Activated CD4-positive, alpha-beta T cell treated with anti-CD3 and anti-CD28 coated beads, Interleukin-2, amount 50 U/mL, for 24 hours (primary cell): ENCODE measurements around the gene TM2D3.
"Not testable (repeated sequence)": the region's sequence is repeated elsewhere in the genome, so short reads cannot be mapped to it uniquely, and the experiment has no call there.

Experiments
- DNase-seq, 2 donors: peaks; one replicate each; pipeline ENCODE4 v3.0.0-alpha.2; 2020; ENCODE audit warnings: low read depth in 1 of 2, low spot score in 1 of 2

The TM2D3 gene

DNA sequence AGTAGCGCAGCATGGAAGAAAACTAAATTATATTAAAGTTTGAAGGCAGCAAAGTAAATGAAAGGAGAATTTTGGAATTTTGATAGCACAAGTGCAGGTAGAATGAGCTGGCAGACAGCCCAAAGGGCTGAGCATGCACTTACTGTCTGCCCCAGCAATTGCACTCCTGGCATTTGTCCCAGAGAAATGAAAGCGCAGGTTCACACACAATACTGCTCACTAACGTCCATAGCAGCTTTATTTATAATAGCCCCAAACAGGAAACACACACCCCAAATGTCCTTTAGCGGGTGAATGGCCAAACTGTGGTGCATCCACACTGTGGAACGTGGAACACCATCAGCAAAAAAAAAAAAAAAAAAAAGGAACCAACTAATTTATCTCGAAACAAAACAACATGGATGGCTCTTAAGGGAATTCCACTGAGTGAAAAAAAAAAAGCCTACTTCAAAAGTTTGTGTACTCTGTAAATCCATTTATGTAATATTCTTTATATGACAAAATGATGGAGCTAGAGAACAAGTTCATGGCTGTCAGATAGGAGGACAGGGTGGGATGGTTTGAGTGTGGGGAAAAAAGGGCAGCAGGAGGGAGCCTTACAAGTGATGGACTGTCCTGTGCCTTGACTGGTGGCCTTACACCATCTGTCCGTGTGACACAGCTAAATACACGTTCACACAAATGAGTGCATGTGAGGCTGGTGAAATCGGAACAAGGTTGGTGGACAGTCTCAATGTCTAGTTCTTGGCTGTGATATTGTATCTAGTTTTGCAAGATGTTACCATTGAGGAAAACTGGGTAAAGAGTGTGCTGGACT, 6.0 kb upstream of the TM2D3 start:
- no peak for DNase-seq

DNA sequence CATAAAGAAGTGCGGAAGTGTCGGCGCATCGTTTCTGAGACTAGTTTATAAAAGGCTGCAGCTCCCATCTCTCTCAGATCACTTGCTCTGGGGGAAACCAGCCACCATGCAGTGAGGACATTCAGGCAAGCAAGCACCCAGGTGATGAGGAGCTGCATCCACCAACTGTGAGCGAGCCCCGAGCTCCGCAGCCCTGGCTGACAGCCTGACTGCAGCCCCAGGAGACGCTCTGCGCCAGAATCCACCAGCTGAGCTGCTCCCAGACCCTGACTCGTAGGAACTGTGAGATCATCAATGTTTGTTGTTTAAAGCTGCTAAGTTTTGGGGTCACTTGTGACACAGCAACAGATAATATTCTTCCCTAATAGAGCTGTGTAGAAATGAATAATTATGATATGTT, 5.0 kb upstream of the TM2D3 start:
- DNase-seq, result no peak

DNA sequence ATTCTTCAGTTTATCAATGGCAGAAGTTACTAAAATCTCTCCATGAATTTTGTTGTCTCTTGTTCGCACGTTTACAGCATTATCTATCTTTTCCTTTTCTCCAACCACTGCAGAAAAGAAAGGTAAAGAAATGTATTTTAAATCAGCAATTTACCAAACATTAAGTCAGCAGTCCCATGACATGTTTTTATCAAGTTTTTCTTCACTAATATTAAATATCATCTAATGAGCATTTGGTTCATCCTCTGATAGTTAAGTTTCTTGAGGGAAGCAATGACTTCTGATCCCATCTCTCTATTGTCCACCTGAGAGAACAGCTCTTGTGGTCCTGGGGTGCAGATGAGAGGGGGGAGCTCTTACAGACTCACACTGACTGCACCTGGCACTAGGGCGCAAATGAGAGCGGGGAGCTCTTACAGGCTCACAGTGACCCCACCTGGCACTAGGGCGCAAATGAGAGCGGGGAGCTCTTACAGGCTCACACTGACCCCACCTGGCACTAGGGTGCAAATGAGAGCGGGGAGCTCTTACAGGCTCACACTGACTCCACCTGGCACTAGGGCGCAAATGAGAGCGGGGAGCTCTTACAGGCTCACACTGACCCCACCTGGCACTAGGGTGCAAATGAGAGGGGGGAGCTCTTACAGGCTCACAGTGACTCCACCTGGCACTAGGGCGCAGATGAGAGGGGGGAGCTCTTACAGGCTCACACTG, 2.6 kb upstream of the TM2D3 start:
- DNase-seq, result not testable (repeated sequence)

DNA sequence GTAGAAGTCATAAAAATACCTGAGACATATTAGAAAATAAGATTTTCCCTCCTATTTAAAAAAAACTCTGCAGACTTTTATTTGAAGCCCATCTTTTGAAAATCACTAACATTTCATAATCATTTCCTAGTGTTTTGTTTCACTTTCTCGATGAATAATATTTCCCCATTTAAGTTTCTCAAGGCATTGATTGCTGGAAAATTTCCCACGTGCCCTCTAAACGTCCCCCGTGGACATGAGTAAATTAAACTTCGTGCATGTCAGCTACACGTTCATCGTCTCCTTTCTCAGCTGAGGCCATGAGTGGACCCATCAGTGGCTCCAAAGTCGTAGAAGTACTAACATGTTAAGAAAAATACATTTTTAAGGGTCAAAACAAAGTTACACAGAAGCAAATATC, 2.0 kb upstream of the TM2D3 start:
- DNase-seq, result no peak

DNA sequence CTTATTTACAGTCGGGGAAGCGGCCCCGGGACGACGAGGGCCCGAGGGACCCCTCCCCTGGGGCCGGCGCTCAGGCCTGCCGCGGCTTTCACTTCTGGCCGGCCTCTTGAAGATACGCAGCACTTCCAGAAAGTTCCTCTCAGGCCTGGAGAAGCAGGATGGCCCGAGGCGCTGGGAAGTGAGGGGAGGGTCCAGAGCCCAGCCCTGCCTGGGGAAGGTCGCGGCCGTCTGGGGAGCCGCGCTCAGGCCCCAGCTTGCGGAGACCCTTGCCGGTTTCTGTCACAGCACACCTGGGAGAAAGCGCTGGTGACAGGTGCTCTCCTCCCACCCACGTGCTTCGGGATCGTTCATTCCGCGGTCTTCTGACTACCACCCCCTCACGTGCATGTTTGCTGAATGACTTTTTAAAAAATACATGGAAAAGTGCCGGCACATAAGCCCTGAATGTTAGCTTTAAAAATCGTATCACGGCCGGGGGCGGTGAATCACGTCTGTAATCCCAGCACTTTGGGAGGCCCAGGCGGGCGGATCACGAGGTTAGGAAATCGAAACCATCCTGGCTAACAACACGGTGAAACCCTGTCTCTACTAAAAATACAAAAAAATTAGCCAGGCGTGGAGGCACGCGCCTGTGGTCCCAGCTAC, 727 bp upstream of the TM2D3 start:
- DNase-seq, result peak in 1 of 2 donors; percentile 3

DNA sequence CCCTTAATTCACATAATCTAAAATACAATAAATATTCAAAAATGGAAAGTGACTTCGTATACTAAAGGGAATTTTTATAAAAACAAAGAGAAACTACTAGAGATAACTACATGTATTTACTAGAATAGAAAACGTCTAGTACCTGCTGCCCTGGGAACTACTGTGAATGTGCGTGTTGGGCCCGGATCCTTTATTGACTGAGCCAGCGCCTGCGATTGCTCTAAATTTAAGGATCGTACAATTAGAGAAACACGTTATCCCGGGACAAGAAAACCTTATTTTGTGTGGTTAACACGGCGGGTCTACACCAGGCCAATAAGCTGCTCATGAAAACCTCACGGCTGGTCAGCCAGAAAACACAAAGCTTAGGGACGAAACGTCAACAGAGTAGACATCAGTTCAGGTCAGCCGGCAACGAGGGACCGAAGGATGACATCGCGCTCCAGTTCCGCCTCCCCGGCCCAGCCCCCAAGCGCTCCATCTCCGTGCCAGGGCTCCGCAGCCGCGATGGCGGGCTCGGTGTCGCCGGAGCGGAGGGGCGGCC, 555 bp downstream of the TM2D3 start:
- no peak for DNase-seq

DNA sequence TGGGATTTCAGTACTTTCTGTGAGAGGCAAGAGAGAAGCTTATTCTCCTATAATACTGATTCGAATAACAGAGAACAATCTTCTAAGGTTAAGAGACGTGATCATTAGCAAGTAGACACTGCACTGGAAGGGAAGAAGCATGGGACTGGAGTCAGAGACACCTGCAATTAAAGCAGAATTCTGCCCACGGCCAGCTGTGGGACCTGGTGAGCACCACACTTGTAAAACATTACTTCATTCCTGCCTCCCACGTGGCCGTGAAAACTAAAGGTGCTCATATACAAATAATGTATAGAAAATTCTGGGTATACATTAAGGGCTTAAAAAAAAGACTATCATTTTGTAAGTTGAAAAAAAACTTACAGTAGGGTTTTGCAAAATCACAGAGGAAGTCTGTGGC, 2.0 kb downstream of the TM2D3 start:
- DNase-seq, result no peak

DNA sequence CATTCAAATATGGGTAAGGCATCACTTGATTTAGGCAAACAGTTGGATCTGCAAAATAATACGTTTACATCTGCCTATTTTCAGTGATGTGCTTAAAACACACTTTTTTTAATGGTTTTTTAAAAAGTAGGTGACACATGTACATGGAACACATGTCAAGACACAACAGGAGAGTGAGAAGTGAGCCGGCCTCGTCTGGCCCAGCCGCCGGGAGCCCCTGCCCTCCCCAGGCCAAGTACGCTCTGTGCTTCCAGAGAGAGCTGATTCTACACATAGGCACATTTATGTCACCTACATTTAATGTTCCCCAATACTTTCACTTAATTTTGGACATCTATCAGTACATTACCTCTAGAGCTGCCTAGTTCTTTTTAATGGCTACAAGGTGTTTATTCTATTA, 3.8 kb downstream of the TM2D3 start:
- DNase-seq, result no peak

DNA sequence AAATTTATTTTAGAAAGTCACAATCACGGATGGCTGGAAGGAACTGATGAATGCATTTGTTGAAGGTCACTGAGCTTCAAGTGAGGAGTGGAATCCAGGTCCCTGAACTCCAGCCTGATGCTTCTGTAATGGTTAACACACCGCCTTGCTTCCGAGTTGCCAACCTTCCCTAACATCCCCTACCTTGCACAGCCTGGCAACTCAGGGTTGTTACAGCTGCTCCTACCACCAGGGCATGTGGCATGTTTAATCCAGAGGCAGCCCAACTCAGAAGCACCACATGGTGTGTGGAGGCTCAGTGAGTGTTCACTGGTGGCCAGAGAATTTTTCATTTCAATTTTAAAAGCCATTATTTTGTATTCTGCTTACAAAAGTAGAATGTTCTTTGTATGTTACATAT, 4.9 kb downstream of the TM2D3 start:
- no peak for DNase-seq

DNA sequence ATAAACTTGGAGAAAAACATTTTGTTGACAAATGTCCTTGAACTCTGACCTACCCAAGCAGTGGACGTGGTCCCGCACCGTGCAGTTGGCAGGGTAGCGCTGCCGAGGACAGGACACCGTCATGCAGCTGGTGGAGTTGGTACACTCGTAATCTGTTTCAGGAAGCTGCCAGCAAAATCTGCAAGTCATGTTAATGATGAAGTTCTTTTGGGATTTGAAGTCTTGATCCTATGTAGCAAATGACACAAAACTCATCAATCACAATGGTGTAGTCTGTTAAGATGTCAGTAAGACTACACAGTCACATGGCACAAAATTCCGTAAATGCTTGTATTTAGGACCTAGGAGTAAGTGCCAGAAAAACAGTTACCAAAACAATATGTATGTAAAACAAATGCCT, 5.5 kb downstream of the TM2D3 start:
- no peak for DNase-seq

DNA sequence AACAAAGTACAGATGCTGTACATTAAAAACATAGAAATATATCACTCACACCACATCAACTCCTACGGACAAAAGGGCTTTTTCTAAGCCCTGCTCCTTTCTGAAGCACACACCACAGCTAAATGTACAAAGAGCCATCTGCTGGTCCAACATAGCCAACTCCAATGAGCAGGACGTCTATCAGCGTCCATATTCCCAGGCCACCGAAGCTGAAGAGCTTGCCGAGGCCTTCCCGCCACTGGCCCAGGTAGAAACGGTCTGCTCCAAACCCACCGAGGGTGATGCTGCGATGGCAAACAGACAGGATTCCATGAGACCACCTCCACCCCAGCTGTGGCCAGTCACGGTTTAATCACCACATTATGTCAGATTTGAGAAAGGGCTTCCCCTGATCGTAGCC, 9.8 kb downstream of the TM2D3 start:
- DNase-seq, result no peak

DNA sequence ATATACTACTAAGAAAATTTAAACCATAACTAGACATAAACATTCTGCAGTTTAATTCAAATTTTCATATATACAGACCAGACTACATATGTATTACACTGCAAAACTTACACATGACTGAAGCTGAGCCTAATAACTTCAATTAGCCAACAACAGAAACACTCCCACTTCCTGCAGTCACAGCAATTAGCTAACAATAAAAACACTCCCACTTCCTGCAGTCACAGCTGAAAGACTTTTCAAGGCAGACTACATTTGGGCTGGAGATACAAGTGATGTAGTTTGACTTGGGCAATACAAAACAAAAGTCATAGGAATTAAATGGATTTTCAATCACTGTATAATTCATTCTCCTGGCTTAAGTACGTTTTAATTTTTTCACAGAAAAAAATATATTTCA, 10.3 kb downstream of the TM2D3 start:
- no peak for DNase-seq

DNA sequence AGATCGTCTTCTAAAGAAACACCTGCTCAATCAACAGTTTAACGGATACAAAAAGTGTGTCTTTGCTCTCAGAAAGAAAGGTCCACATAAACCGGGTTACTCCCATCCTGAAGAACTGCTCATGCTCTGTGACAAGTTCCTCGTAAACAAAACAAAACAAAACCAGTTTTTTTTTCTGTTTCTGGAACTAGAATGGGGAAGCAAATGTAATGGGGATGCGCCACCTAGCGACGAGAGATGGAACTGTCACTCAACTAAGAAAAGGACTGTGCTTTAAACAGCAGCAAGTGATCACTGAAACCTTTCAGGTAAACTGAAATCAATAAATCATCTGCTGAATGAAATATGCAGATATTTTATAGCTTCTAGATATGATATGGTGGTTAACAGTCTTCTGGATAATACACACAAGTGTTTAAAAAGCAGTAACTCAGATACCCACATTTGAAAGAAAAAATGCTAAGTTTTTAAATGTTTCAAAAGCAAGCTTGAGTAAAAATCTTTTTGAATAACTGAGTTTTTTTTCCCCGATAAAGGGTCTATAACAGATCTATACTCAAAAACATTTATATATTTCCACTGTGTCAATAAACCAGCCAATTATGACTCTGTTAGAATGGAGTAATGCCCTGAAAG, 10.9 kb downstream of the TM2D3 start:
- DNase-seq, result peak; percentile 48 to 52

DNA sequence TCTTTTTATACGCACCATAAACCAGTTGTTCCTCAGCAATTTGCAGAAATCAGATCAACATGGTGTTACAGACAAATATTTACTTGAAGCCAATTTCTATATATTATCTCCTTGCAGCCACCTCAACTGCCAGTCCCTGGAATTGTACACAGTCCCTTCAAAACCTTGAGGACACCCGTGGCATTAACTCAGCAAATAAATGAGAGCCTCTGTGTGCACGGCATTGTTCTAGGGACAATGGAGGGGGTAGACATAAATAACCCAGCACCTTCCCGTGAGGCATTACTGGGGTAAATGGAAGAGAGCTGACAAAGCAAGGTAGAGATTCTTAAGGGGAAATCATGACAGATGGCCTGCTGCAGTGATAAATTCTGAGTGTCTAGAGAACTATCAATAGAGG, 12.5 kb downstream of the TM2D3 start:
- DNase-seq, result no peak

DNA sequence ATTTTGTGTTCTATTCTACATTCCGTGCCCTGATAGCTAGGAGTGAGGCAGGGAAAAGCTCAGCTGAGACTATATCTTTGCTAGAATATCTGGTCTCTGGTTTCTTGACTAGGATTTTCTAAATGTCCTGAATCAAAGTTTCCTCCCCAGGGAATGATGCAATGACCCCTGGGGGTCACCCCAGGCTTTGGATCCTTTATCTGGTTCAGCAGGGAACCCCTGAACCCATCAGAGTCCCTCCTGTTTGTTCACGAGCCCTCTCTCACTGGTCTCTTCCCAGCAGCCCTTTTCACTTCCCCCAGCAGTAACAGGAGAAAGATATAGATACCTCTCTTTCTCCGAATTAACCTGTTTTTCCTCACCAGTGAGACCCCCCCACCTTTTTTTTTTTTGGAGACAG, 14.3 kb downstream of the TM2D3 start:
- no peak for DNase-seq

DNA sequence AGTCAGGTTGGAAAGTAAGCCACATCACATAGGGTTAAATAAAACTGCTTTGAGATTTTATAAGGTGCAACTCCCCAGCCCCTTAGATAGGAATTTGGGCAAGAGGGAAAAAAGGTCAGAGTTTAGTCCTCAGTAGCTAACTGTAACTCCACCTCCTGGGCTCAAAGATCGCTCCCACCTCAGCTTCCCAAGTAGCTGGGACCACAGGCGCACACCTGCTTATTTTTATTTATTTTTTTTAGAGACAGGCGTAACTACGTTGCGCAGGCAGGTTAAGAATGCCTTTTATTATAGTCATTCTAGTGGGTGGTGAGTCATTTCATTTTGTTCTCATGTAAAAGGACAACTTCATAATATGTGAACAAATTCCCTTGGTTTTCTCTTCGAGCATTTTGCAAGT, 14.7 kb downstream of the TM2D3 start:
- no peak for DNase-seq

DNA sequence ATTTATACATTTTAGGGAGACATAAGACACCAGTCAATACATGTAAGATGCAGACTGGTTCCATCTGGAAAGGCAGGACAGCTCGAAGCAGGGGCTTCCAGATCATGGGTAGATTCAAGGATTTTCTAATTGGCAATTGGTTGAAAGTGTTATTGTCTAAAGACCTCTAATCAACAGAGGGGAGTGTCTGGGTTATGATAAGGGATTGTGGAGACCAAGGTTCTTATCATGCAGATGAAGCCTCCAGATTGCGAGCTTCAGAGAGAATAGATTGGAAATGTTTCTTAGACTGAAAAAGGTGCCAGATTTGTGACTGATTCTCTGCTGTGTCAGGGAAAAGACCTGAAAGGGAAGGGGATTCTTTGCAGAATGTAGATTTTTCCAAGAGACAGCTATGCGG, 15.1 kb downstream of the TM2D3 start:
- no peak for DNase-seq

DNA sequence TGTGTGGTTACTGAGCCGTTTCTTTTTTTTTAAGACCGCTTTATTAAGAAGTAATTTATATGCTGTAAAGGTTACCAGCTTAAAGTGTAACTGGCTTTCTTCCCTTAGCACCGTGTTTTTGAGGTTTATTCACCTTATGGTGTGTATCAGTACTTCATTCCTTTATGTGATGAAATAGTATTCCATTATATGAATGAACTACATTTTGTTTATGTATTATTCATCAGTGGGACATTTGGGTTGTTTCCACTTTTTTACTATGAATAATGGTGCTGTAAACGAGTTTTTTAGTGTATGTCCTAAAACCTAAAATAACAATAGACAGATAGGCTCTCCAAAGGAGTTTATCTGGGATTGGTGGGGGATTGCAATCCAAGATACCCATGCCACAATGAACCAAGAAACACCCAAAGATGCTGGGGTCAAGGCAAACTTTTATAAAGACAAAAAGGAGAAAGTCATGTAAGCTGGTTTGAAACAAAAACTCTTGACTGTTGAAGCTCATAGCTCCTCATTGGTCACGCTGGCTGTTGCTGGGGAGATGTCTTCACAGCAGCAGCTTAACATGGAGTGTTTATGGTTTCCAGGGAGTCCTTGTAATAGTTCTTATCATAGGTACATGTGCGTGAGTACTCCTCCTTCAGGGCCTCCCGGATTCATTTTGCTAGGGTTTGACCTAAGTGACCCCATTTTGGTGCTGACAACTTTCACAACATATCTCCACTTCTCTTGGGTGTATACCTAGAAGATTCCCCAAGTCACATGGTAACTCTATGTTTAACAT, 16.0 kb downstream of the TM2D3 start:
- no peak for DNase-seq

DNA sequence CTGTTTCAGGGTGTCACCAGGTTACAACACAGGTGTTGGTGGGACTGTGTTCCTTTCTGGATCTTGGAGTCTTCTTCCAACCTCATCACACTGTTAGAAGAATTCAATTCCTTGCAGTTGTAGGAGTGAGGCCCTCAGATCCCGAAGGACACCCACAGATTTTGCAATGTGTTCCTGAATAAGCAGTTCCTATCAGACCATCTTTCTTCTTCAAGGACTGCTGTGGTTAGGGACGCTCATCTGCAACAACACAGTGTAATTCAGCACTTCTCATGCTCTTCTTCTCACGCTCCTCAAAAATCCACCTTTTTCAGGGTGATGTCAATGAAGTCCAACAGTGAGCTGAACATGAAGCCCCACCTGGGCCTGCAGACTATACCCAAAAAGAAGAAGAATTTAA, 18.8 kb downstream of the TM2D3 start:
- no peak for DNase-seq

DNA sequence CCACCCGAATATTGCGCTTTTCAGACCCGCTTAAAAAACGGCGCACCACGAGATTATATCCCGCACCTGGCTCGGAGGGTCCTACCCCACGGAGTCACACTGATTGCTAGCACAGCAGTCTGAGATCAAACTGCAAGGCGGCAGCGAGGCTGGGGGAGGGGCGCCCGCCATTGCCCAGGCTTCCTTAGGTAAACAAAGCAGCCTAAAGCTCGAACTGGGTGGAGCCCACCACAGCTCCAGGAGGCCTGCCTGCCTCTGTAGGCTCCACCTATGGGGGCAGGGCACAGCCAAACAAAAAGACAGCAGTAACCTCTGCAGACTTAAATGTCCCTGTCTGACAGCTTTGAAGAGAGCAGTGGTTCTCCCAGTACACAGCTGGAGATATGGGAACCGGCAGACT, 25.5 kb downstream of the TM2D3 start:
- DNase-seq, result not testable (repeated sequence)

DNA sequence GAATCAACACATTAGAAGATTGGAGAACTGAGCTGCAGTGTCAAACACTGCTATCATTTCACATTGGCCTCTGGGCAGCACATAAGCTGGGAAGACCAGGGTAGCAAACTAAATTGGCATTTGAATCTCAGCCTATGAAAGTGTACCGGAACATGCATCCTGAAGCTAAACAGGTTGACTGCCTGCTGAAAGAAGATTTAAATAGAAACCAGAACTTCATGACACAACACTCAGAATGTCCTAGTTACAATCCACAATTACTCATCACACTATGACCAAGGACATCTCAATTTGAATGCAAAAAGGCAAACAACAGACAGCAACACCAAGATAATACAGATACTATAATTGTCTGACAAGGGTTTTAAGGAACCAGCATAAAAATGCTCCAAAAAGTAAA, 26.2 kb downstream of the TM2D3 start:
- no peak for DNase-seq
